Measurements from ENCODE around the gene CTNNBL1.
"Not testable (repeated sequence)": the region's sequence is repeated elsewhere in the genome, so short reads cannot be mapped to it uniquely, and the experiment has no call there.

- not testable (repeated sequence) for TF ChIP-seq CTCF, POLR2A (IDR thresholded peaks at IDR 0.05)
Observed at GRCh38 chr20:37856034-37856433, 162.2 kb downstream of the CTNNBL1 start.

Measured in heart left ventricle (tissue), 13 donors.